Jurkat, Clone E6-1 (cell line): ENCODE results near the gene CSTB.

Experiments
- DNase-seq: peaks from one replicate; pipeline ENCODE4 v3.0.0-alpha.2; 2011; ENCODE audit warnings: low read depth, low spot score
- H3K4me3 ChIP-seq: 2 replicates; pipeline ENCODE4 v1.5.1; 2011; ENCODE audit warnings: mild to moderate bottlenecking, low read length, control low read depth, moderate library complexity

CSTB gene

DNA sequence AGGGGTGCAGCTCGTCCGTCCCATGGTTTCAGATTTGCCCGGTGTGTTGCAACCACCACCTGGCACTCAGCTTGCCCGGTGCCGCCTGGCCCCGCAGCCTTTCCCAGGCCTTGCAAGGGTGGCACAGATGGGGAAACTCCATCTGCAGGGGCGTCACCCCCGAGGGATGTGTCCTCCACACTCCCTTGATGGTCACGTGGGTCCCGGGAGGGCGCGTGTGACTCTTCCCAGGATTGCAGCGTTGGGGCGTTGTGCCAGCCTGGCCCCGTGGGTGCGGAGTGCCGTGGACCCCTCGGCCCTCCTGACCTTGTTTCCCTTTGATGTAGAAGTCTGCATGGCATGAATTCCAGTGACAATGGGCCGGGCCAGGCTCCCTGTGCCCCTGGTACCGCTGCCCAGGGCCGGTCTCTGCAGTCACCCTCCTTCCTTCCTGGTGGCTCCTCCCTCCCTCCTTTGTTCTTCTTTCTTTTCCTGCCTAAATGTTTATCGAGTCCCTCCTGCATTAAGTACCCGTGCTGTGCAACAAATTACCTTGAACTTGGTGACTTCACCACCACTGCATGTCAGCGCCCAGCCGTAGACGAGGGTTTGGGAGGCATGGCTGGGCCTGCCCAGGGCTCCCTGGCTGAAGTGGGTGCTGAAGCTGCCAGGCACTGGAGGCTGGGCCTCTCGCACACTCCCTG, 36.2 kb upstream of the CSTB start:
- no peak overlapping the region for H3K4me3 ChIP-seq
- no peak for DNase-seq

DNA sequence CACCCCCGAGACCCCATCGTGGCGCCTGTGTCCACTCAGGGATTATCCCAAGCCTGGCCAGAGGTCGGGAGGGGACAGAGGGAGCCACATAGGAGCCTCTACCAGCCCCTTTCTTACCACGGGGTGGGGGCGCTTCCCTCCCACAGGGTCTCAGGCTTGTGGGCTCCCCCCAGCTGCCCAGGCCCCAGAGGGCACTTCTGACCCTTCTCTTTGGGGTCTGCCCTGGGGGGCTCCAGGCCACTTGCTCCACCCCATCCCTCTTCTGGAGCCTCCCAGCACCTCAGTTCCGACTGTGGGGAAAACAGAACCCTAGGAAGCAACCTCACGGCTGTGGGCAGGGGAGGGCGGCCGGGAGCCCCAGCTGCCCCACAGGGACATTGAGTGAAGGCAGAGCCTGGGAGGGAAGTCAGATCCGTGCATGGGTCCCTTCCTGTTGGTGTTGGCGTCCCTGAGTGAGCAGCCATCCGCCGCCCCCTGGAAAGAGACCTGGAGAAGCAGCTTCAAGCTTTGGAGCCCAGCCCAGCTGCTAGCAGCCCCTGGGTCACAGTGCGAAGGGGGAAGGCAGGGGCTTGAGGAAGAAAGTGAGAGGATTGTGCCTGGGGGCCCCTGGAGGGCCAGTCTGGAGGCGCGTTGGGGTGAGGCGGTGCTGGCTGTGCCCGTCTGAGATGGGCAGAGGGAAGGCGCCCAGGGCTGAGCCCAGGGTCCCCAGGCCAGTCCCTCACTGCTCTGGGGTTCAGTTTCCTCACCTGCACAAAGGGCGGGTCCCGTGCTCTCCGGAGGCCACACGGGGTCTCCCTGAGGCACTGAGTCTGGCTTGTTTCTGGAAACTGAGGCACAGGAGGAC, 35.4 kb upstream of the CSTB start:
- no peak for DNase-seq
- H3K4me3 ChIP-seq = no peak overlapping the region

DNA sequence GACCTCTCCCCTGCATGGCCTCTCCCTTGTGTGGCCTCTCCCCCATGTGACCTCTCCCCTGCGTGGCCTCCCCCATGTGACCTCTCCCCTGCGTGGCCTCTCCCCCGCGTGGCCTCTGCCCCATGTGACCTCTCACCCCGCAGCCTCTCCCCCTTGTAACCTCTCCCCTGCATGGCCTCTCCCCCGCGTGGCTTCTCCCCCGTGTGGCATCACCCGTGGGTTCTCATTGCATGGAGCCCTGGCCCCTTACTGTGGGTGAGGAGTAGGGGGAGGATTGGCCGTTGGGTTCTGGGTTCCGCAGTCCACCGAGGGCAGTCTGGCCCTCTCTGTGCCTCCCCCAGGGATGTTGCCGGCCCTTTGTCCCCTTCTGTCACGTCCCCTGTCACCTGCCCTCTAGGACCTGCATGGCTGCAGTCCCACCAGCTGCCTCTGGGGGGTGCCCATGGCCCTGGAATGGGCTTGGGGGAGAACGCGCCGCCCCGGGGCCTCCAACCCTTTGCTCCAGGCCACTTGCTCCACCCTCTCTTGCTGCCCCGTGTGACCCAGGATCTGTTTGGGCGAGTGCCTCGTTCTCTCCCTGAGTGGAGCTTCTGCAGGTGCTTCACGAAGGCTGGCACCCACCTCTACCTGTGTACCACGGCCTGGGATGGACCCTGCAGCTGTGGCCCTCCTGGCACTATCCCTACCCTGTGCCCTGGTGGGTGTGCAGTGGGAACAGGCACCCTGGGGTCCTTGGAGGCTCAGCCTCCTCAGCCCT, 34.6 kb upstream of the CSTB start:
- no peak overlapping the region for H3K4me3 ChIP-seq
- DNase-seq = peak; percentile 39

DNA sequence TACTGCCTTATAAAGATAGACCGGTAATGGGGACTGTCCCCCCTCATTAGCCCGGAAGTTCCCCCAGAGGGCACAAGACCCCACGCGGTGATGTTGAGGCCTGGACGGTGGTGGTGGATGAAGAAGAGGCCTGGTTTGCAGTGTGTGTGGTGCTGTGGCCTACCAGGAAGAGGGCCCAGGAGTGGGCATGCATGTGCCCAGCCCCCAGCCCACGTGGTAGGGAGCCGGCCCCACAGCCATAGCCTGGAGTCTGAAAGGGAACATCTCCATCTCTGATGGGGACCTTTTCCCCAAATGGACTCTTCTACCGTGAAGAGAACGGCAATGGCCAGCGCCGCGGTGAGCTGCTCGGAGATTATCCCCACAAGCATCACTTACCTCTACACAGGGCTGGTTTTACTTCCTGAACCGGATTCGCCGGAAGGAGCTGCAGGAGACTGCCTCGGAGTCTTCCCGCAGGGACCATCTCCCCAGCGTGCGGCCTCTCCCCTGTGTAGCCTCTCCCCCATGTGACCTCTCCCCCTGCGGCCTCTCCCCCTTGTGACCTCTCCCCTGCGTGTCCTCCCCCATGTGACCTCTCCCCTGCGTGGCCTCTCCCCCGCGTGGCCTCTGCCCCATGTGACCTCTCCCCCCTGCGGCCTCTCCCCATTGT, 33.9 kb upstream of the CSTB start:
- no peak overlapping the region for H3K4me3 ChIP-seq

DNA sequence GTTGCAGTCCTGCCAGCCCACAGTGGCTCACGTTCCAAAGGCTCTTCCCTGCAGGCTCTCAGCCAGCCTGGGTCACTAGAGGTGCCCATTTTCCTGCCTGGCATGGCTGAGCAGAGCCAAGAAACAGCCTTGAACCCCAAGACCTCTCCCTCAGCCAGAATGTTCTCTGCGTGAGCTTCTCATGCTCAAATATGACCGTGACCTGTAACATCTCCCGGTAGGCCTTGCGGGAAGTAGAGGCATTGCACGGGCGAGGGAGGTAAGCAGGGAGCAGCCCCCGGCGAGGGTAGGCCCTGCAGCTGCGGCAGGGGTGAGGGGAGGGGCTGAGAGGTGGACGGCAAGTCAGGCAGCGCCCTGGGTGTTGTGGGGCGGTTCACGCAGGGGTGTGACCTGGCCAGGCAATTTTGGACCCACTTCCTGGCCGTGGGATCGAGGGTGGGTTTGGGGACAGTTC, 33.3 kb upstream of the CSTB start:
- no peak overlapping the region for H3K4me3 ChIP-seq
- DNase-seq = no peak

More for the DNA sequence above, 33.9 kb upstream of the CSTB start:
- no peak for DNase-seq

DNA sequence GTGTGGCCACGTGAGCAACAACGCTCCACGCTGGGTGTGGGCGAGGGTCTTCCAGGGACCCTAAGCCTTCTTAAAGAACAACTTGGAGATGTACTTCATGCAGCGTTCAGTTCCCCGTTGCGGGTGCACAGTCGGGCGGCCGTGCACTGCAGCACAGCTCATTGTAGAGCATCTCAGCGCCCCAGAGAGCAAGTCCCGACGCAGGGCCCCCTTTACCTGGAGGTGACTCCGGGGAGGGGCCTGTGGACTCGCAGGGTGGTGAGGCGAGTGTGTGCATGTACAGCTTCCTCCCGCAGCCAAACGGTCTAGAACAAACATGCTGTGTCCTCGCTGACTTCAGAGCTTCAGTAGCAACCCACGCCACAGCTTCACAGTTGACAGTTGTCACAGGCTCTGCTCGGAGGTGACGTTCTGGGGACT, 32.7 kb upstream of the CSTB start:
- H3K4me3 ChIP-seq = no peak overlapping the region
- DNase-seq = no peak

DNA sequence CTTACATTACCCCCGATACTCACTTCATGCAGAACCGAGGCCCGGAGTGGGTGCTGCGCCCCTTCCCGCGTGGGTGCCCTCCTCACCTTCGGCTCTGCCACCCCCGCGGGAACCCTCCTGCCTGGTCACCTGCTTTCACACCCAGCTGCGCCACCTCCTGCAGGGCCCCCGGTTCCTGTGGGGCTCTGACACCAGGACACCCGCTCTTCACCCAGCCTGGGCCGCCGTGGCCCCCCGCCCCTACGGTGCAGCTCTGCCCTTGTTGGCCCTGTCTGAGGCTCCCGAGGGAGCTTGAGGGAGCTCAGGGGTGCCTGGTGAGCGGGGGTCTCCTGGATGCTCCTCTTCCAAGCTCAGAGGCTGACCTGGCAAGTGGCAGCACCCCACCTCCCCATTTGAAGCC, 32.3 kb upstream of the CSTB start:
- DNase-seq = no peak
- no peak overlapping the region for H3K4me3 ChIP-seq

DNA sequence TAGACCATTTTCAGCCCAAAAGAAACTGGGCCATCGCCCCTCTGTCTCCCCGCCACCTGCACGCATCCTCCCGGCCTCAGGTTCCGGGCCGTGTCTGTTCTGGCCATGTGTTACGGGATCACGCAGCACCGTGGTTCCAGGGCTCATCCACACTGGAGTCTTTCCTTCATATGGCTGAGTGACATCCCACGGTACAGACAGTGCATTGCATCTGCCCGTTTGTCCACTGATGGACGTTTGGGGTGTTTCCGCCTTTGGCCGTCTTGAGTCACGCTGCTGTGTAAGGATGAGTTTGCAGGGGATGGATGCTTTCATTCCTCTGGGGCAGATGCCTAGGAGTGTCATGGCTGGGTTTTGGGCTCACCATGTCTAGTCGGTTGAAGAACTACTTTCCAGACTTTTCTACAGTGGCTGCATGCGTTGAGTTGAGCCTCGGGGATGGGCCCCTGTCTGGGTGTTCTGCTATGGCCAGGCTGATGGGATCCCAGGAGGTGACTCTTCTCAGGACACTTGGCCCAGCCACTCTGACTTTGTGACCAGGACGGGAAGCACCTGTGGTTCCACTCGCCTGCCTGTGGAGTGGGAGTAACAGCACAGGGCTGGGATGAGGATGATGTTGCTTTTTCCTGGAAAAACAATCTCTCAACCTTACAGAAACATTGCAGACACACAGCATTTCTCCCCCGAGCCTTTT, 30.1 kb upstream of the CSTB start:
- no peak for DNase-seq
- no peak overlapping the region for H3K4me3 ChIP-seq

DNA sequence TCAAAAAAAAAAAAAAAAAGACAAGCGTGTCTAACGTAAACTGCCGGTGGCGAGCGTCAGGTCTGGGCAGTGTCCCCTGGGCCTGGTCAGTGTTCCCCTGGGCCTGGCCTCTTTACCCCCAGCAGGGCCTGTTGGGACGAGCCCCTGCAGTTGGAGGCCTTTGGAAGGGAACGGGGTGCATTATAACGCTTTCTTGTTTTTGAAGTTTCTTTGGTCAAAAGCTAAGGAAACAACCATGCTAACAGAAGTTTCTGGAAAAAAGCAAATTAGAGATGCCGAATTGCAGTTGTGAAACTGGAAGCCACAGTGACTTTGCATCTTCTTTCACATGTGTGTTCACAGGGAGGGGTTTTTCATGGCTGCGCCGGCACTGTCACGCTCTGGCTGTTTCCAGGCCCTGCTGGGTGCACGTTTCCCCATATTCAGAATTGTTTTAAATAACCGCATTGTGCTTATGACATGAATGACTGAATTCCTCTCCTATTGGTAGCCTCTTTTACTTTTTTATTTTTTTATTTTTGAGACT, 29.2 kb upstream of the CSTB start:
- no peak overlapping the region for H3K4me3 ChIP-seq
- DNase-seq = no peak

DNA sequence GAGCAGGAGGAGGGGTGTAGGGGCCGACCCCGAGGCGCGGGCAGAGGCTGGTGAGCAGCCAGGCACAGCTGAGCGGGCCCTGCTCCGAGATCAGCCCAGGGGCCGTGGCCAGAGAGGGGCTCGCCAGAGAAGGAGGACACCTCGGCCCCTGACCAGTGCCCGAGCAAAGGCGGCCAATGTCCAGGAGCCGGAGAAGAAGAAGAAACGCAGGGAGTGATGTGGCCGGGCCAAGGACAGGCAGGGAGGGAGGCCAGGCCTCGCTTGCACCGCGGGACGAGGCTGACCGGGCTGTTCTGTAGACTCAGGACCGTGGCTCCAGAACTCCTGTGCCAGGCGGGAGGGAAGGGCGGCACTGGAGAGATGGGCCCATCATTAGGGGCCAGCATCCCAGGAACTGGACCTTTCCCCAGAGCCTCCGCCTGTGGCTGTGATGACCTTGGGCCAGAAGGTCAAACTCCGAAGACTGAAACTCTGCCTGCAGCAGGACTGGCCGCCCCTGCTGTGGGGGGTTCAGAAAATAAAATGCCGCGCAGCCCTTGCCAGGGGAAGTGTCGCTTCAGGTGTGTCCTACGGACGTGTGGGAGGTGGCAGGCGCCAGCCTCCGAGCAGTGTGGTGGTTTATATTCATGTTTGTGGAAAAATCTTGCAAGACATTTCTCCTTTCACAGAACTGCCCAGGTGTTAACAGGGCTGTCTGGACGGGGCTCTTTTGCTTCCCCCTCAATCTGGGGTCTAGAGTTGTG, 27.6 kb upstream of the CSTB start:
- DNase-seq = no peak
- H3K4me3 ChIP-seq = no peak overlapping the region

DNA sequence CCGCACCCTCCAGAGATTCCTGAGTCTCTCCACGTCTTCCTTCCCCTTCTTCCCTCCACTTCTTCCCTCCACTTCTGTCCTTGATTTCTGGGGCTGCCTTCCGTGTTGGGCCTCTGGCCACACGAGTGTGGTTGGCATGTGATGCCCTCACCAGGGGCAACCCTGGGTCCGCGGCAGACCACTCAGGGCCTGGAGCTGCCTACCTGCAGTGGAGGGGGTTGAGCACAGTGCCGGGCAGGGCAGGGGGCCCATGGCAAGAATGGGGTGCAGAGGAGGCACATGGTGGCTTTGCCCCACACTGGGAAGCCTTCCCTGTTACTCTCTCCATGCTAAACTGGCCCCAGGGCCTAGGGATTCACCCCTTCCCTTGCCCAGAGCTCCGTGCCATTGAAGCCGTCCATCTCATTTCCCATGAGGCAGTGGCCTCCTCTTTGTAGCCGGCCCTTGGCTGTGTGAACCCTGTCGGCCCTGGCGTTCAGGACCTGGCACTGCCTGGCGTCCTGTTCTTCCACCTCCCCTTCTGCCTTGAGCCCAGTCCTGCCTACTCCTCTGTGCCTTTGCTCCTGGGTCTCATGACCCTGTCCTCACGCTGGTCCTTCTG, 26.7 kb upstream of the CSTB start:
- H3K4me3 ChIP-seq = no peak overlapping the region
- DNase-seq = no peak

DNA sequence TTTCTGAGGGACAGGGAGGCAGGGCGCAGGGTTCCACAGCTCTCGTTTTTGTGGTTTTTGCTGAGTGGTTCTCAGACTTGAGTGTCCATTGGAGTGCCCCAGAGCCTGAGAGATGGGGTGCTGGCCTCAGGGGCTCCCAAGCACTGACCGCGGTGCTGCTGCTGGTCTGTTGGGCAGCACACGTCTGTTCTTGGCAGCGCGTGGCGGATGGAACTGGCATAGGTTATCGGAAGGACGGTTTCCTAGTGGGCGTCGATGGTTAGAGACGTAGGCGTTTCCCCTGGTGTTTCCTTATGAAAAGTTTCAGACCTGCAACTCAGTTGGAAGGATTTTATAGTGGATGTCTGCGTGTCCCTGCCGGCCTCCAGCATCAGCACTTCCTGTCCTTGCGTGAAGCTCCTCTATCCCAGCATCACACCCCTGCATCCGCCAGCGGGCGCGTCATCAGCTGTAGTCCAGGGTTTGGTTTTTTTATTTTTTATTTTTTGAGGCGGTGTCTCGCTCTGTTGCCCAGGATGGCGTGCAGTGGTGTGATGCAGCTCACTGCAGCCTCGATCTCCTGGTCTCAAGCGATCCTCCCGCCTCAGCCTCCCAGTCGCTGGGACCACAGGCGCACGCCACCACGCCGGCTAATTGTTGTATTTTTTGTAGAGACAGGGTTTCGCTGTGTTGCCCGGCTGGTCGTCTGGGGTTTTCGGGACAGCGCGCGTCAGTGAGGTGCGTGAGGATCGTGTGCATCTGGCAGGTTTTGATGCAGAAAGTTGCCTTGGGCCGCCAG, 25.1 kb upstream of the CSTB start:
- DNase-seq = no peak
- no peak overlapping the region for H3K4me3 ChIP-seq

DNA sequence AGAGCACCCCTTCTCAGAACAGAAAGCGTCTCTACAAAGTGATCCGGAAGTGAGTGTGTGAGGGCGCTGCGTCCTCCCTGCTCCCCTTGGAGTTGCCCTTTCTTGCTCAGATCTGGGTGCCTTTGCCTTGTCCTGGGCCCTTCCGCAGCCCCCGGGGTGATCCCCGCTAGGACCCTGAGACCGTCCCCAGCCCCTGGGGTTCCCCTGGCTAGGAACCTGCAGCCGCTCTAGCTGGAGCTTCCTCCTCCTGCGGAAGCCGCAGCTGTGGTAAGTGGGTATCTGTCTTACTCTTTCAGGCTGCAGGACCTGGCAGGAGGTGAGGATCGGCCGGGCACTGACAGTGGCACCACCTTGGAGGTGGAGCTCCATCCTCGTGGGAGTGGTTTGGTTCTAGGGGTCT, 24.5 kb upstream of the CSTB start:
- H3K4me3 ChIP-seq = no peak overlapping the region
- DNase-seq = no peak

DNA sequence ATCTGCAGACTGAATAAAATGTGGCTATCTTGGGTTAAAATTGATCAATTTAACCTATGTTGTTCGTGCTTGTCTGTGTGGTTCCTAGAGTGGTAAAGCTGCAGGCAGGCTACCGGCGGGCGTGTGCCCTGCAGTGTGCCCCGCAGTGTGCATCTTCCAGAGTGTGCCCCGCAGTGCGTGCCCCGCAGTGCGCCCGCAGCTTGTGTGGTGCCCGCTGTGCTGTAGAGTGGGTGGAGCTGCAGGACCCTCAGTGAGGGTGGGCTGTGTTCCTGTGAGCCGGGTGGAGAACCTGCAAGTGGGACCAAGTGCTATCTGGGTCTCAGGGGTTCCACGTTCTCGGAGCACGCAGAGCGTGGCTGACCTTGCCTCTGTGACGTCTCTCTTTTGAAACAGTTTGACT, 24.0 kb upstream of the CSTB start:
- no peak for DNase-seq
- H3K4me3 ChIP-seq = no peak overlapping the region

DNA sequence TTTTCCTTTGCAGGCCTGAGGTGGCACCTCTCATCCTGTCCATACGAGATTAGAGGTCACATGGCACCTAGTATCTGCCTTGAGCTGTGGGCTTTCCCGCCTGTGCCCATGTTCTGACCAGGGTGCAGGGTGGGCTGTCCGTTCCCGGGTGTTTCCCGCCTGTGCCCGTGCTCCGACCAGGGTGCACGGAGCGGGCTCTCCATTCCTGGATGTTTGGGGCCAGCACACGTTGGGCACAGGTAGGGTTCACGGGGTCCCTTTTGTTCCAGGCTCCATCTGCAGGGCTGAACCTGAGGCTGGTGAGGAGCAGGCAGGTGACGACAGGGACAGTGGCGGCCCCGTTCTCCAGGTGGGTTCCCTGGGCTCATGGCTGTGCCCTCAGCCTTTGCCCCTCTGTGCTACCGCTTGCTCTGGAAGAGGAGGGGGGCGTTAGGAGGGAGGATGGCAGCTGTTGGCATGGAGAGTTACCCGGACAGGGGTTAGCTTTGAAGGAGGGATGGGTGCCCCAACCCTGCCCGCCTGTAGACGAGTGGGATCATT, 23.3 kb upstream of the CSTB start:
- no peak overlapping the region for H3K4me3 ChIP-seq
- no peak for DNase-seq

DNA sequence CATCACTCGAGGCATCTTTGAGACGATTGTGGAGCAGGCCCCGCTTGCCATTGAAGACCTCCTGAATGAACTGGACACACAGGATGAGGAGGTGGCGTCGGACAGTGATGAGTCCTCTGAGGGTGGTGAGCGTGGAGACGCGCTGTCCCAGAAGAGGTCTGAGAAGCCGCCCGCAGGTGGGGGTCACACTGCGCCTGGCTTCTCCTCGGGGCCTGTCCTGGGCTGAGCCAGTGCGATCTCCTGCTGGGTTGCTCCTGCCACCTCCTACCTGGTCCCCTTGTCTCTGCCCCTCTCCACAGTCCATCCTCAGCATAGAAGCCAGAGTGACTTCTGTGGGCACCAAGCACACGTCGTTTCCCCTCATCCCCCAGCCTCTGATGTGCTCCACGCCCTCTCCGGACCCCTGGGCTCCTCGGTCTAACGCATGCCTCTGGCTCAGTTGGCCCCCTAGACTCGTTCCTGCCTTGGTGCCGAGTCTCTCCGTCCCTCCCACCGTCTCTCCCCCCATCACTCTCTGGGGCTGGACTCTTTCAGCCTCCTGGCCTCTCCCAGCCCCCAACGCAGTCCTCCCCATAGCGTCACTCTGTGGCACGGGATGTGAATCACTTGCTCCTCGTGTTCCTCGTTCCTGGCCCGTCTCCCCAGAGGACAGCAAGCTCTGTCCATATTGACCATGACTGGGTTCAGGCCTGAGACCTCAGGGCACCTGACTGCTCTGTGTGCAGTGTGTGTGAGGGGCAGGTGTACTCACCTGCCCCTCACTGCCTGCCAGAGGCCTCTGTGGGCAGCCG, 22.0 kb upstream of the CSTB start:
- H3K4me3 ChIP-seq = no peak overlapping the region
- no peak for DNase-seq
